Medulla oblongata (tissue), 1 donor: ENCODE data around the gene CALM1.
A peak's percentile ranks its signal among the peaks of the same experiment; 100 is the strongest.

ENCODE experiments used
- DNase-seq: peaks from one replicate; pipeline ENCODE4 v3.0.0-alpha.2; 2015; ENCODE audit errors: extremely low spot score

Gene CALM1

DNA sequence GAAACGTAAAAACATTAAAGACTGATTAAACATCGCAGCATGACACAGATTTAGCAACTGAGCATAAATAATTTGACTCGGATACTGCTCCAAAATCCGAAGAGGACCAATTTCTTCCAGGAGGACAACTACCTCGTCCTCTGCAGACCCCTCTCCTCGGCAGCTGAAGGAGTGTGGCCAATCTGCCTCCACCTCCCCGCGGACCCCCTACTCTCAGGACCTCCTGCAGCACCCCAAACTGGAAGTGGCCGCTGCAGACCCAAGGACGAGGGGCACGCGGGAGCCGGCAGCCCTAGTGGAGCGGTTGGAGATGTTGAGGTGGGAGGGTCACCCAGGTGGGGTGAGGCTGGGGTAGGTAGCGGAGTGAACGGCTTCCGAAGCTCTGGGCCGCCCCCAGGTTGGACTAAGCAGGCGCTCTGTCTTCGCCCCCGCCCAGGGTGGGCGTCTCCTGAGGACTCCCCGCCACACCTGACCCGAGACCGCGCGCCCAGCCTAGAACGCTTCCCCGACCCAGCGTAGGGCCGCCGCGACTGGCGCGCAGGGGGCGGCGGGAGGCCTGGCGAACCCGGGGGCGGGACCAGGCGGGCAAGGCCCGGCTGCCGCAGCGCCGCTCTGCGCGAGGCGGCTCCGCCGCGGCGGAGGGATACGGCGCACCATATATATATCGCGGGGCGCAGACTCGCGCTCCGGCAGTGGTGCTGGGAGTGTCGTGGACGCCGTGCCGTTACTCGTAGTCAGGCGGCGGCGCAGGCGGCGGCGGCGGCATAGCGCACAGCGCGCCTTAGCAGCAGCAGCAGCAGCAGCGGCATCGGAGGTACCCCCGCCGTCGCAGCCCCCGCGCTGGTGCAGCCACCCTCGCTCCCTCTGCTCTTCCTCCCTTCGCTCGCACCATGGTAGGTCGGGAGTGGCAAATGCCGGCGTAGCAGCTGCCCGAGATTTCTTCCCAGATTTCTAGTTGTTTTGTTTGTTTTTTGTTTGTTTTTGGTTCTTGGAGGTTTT, at the start of gene CALM1:
TSS of gene CALM1 (plus strand) at position 689 of the 999 bp plus-strand sequence. CDS start at position 891, 202 bp downstream.
- peak; percentile 88 for DNase-seq

DNA sequence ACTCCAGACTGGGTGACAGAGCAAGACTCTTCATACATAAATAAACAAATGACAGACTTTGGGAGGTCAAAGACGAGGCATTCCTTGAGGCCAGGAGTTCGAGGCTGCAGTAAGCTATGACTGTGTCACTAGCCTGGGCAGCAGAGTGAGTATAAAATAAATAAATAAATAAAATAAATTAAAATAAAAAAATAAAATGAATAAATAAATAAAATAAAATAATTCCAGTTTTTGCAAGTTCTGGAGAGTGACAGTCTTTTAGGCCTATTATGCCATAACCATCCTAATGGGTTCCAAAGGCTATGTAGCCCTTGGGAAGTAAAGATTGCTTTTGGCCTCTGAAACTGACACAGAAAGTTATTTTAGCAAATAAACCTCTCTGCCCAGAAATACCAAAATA, 48.6 kb upstream of the CALM1 start:
- DNase-seq, result no peak

DNA sequence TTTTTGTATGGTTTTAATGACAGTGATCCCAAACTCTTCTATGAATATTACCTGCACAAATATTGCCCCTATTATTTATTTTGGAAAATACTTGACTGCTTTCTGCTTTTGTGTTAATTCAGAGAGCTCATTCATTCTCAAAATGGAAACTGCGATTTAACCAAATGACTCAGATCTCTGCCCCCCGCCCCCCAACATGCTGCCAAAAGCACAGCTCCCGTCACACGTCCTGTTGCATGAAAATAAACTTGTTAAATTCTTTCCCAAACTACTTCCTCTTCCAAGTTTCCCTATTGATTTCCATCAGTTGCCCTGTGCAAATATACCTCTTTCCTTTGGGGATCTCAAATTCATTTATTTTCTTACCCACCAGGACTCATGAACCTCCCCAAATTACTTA, 47.1 kb upstream of the CALM1 start:
- no peak for DNase-seq

DNA sequence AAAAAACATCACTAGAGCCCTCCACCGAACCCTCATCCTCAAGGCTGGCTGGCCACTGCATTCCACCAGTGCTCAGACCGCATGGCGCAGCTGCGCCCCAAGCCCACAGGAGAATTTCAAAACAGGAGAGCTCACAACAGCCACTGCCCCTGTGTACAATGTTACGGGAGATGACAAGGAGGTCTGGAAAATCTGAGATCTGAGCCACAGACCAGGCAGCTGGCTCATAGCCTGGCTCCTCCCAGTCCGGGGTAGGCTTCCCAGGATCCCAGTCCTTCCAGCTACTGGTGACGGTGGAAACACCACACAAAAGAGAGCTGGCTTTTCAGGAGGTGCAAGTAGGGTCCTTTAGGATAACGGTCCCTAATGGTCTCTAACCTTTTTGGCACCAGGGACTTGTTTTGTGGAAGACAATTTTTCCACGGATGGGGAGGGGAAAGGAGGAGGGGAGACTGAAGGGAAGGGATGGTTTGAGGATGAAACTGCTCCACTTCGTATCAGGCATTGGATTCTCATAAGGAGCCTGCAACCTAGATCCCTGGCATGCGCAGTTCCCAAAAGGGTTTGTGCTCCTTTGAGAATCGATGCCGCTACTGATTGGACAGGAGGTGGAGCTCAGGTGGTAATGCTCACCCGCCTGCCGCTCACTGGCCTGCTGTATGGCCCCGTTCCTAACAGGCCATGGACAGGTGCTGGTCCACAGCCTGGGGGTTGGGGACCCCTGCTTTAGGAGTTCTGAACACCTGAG, 42.1 kb upstream of the CALM1 start:
- no peak for DNase-seq

DNA sequence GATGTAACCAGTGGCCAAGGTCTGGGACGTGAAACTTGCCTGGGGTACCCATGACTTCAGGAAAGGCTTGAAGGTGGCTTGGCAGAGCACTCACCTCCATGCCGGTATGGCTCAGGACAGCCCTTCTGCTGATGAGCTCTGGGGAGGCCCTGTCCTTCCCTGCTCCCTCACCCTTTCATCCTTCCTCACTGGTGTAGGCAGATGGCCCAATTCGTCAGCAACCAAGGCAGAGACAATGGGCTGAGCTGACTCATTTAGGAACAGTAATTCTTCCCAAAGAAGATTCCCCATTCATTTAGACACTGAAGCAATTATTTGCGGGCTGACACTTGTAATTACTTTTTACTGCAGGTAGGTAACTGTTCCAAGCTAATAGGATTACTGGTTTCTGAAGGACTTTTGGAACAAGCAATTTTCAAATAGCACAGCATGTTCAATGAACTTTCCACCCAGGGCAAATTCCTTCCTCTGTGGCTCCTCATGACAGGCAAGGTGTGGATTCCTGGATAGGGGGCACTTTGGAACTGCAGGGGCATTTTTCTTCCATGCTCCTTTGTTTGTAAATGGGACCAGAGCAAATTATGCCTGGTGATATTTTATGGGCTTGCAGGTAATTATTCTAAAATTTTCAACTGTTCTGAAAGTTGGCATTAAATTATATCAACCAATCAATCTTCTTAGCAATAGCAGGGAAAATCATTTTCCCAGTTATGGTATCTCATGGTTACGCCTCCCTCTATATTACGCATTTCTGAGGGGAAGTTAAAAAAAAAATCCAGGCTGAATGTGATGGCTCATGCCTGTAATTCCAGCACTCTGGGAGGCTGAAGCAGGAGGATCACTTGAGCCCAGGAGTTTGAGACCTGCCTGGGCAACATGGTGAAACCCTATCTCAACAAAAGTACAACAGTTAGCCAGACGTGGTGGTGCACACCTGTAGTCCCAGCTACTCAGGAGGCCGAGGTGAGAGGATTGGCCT, 41.0 kb upstream of the CALM1 start:
- DNase-seq, result no peak

DNA sequence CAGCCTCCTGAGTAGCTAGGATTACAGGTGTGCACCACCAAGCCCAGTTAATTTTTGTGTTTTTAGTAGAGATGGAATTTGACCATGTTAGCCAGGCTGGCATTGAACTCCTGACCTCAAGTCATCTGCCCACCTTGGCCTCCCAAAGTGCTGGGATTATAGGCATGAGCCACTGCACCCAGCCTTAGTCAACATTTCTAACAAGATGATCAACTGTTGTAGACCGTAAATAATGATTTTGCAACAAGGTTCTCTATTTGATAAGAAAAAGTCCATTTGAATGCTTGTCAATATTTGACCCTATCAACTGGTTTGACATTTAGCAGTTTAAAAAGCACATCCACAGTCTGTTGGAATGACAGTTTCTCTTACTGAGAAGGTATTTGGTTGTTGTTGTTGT, 39.9 kb upstream of the CALM1 start:
- no peak for DNase-seq

DNA sequence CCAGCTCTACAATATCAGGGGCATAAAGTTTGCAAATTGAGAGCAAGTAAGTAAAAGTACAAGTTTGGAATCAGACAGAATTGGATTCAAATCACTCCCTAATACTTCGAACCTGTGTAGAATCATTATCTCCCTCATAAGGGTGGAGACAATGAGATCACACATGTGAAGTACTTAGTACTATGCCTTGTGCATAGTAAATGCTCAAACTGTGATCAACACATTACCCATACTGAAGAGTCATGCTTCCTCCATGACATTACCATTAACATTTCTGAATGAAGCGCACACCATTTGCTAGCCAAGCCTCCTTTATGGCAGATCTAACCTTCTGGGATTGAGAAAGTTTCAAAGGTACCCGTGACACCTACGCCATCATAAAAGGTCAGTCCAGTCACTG, 38.5 kb upstream of the CALM1 start:
- DNase-seq, result no peak

DNA sequence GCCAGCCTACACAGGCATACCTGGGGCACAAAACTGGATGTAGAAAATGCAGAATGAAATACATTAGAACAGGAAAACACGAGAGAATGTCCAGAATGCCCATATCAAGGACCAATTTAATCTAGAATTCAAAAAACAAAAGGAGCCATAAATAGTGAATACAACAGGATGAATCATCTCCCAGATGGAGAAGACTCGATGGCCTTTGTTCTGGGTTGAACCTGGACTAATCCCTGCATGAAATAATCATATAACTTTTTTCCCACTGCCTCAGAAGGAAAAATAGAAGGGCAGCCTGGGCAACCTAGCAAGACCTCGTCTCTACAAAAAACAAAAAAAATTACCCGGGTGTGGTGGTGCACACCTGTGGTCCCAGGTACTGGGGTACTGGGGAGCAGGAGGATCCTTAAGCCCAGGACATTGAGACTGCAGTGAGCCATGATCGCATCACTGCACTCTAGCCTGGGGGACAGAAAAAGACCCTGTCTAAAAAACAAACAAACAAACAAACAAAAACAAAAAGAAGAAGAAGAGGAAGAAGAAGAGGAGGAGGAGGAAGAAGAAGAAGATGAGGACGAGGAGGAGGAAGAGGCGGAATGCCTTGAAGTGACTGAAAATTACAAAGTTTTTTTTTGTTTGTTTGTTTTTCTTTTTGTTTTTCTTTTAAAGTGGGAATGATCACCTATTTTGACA, 34.8 kb upstream of the CALM1 start:
- no peak for DNase-seq

DNA sequence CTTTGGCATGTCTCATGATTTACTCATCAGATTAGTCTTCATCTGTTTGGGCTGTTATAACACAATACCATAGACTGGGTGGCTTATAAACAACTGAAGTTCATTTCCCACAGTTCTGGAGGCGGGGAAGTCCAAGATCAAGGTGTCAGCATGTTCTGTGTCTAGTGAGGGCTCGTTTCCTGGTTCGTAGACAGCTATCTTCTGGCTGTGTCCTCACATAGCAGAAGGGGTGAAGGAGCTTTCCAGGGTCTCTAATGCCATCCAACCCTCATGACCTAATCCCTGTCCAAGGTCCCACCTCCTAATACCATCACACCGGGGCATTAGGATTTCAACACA, 34.3 kb upstream of the CALM1 start:
- DNase-seq, result no peak

DNA sequence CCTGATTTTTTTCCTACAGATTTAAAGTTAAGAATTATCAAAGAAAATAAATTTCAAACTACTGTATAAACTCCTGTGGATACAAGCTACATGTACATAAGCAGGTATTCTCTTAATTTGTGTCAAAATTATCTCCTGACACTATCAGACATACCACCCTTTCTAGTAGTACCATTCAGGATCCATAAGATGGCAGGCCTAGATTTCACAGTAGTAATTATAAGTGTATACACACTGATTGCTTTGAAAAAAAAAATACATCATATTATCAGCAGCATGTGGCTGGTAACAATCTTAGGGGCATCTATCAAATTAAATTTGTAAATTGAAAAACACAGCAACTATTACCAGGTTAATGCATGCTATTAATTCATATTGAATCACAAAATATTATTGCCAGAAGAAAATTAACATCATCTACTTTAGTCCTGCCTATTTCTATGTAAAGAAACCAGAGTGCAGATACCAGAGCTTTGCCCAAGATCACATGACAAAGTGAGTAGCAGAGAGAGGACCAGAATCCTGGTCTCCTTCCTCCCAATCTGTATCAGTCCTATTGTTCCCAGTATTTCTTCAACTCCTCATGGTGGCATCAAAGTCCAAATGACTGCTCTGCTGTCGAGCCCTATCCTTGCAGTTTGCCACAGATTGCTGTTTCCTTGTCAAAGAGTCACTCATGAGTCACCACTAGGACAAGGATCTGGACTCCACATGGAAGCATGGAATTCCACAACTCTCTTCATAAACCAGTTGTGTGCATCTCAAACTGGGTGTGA, 27.7 kb upstream of the CALM1 start:
- DNase-seq, result peak; percentile 69

DNA sequence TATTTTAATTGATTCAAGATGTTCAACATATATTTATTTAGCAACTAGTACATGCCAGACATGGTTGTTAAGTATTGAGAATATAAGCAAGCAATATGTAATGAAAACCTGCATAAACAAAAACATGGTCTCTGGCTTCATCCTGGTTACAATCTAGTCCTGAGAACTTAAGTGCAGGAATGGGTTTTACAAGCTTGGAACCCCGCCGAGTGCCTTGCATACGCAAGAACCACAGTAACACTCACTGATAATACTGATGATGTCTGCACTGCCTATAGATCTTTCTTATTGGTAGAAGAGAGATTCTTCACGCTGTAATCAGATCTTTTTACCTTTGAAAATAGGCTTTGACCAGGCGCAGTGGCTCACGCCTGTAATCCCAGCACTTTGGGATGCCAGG, 22.9 kb upstream of the CALM1 start:
- DNase-seq, result no peak

DNA sequence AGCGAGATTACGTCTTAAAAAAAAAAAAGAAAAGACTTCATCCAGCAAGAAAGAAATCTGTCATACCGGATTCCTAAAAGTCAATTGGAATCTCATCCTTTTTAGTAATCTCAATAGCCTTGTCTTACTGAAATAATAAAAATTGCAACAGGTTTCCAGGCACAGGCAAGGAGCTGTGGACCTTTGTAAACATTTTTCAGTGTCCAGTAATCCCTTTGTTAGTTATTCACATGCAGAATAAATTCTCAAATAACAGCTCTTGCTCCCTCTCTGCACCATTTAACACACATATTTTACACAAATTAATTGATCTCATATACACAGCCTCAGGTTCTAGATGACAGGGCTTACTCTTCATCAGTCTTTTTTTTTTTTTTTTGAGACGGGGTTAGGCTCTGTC, 22.0 kb upstream of the CALM1 start:
- no peak for DNase-seq

DNA sequence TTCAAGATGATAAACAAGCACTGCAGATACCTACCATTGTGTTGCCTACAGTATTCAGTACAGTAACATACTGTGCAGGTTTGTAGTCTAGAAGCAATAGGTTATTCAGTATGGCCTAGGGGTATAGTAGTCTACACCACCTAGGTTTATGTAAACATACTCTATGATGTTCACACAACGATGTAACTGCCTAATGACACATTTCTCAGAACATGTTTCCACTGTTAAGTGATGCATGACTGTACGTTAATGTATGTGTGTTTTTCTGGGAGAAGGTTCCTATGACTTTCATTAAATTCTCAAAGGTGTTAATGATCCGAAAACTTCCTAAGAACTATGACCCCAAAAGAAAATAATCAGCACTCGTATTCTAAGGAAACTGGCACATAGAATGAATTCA, 20.9 kb upstream of the CALM1 start:
- no peak for DNase-seq

DNA sequence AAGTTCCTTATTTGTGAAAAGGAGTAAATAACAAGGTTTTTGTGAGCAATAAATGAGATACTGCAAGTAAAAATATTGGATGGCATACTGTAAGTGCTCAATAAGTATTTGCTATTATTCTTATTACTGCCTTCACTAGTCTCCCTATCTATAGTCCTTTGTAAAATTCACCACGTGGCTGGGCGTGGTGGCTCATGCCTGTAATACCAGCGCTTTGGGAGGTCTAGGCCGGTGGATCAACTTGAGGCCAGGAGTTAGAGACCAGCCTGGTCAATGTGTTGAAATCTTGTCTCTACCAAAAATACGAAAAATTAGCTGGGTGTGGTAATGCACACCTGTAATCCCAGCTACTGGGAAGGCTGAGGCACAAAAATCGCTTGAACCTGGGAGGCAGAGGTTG, 18.6 kb upstream of the CALM1 start:
- DNase-seq, result no peak

DNA sequence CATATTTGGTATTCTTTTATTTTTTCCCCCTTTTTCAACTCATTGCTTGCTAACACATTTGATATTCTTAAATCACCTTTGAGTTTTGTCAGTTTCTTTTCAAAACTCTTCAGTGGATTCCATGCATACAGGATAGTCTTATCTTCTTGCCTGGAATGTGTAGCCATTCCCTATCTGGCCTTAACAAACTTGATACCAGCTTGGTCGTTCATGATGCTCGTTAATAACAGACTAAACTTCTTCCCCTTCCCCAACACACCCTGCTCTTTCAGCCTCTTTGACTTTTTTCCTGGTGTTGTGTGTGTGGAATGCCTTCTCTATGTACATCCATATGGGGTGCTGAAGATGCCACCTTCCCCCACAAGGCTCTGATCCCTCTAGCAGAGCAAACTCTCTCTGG, 17.7 kb upstream of the CALM1 start:
- DNase-seq, result no peak

DNA sequence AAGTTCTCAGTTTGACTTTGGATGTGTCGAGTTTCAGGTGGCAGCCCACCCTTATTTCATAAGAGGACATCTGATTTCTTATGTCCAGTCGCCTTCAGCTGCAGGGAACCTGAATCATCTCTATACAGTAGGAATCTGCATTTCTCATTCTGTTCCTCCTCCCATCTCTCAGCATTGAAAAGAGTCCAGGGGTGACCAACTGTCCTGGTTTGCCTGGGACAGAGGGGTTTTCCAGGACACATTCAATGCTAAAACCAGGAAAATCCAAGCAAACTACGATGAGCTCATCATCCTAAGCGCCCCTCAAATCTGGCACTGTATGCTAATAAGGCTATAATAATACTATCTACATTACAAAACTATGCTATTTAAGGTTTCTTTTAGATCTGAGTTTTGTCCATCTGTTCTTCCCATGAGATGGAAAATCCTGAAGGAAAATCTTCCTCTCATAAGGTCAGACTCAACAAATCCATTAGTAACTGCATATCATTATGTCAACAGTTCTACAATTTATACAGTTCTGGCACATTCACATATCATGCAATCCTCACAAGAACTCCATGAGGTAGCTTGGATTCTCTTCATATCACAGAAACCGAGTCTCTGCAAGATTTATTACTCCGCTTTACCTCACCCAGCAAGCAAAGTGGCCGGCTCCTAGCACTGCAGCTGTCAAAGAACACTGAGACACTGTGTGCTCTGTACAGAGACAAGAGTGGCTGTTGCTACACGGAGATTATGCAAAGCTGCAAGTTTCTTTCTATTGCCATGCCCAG, 15.6 kb upstream of the CALM1 start:
- peak; percentile 93 for DNase-seq

DNA sequence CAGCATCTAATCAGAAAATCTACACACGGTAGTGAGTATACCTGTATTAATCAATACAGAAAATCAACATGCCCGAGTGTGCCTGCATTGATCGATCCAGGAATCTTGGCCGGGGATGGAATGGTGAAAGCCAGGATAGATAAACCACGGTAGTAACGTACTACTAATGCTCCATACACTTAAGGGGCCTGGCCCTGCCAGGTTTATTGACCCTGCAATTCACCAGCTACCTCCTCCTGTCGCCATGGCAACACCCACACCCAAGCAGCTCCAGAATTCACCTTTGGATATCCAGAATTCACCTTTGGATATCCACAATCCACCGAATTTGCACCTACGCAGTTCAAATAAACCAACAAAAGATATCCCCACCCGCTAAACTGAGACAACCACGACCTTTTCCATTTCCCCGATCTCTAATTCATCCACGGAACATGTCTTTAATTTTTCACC, 14.8 kb upstream of the CALM1 start:
- no peak for DNase-seq

DNA sequence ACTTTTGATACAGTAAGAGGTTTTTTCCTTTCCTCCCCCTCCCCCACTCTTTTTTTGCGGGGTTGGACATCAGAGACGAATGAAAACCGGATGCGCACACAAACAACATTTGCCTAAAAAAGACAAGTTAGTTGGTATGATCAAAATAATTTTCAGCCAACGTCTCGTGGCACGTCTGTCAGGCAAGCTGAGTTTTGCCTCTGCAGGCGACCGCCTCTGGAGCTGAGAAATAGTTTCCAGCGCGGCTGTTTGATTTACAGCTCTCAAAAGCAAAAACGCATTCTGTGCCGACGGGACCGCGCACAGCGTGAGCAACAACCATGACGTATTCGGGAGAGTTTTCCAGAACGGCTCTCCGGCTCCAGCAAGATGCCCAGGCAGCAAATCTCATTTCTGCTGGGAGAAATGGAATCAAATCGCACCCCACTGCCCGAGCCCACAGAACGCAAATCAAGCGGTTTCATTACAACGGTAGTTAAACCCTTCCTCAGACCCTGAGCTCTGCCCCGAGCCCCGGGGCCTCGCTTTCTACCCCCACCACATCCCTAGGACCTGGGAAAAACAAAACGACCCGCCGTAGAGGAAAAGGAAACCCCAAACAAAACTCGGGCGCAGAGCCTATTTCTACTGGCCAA, 14.2 kb upstream of the CALM1 start:
- peak; percentile 92 for DNase-seq

DNA sequence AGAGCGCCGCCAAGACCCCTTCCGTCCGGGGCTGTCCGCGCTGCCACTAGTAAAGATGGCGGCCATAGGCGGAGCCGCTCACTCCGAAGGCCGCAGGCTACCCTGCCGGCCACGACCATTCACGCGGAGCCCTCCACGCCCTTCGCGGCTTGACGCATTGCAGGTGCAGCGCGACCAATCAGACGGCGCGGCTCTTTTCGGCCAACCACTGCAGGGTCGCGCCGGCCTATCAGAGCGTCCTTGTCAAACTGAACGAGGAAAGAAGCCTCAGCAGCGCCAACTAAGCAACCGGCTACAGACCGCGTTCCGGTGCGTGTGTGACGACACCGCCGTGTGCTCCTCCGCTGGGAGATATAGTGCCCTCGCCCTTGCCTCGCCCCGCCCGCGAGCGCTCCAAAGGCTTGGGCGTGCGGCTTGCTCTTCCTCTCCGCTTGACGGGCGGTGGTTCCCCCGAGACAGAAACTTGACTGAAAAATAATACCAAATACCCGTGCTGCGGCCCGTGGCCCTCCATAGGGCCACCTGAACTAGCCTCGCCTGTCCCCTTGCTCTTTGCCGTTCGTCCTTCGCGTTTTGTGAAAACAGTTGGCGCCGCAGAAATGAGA, 13.6 kb upstream of the CALM1 start:
- peak; percentile 99 for DNase-seq
